ENCODE data around the gene LIN52.

- no peak for TF ChIP-seq EZH2 (IDR thresholded peaks at IDR 0.05)
- TF ChIP-seq, protein P1, sequence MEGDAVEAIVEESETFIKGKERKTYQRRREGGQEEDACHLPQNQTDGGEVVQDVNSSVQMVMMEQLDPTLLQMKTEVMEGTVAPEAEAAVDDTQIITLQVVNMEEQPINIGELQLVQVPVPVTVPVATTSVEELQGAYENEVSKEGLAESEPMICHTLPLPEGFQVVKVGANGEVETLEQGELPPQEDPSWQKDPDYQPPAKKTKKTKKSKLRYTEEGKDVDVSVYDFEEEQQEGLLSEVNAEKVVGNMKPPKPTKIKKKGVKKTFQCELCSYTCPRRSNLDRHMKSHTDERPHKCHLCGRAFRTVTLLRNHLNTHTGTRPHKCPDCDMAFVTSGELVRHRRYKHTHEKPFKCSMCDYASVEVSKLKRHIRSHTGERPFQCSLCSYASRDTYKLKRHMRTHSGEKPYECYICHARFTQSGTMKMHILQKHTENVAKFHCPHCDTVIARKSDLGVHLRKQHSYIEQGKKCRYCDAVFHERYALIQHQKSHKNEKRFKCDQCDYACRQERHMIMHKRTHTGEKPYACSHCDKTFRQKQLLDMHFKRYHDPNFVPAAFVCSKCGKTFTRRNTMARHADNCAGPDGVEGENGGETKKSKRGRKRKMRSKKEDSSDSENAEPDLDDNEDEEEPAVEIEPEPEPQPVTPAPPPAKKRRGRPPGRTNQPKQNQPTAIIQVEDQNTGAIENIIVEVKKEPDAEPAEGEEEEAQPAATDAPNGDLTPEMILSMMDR (IDR thresholded peaks at IDR 0.05), result no peak
- TF ChIP-seq EZH2phosphoT487 (IDR thresholded peaks at IDR 0.05), result no peak
Observed at GRCh38 chr14:74223016-74223415, 138.3 kb downstream of the LIN52 start.

Data from neural progenitor cell (in vitro differentiated cells).